BJ (cell line): Measurements from ENCODE around the gene CADM3. TPM values are rescaled to one million over a fixed set of nuclear protein-coding genes. Genes with fewer than 3 reads are reported as not detected.
A peak's percentile ranks its signal among the peaks of the same experiment; 100 is the strongest.

ENCODE experiments used
- CTCF ChIA-PET: fragments of 350-600 bp; formaldehyde crosslinking; extraction: SDS; loops from one replicate; lab custom pipeline; 2021; ENCODE audit warnings: antibody characterized with exemption, inconsistent platforms; lab: Yijun Ruan, JAX
- POLR2A ChIA-PET: fragments of 300-600 bp; sonication (Branson Sonifier 250); formaldehyde crosslinking; extraction: SDS; loops from one replicate; lab custom pipeline; 2021; ENCODE audit warnings: antibody characterized with exemption; lab: Charles Lee
- DNase-seq: peaks from one replicate; pipeline ENCODE4 v3.0.0-alpha.2; 2011; ENCODE audit warnings: low read depth
- H3K27me3 ChIP-seq: 2 replicates; pipeline ENCODE4 v1.6.0; 2011; ENCODE audit warnings: low read length; ENCODE audit not compliant: control insufficient read depth, insufficient read depth
- H3K36me3 ChIP-seq: 2 replicates; pipeline ENCODE4 v1.5.1; 2011; ENCODE audit warnings: low read length; ENCODE audit not compliant: control insufficient read depth, insufficient read depth
- H3K4me3 ChIP-seq: 2 replicates; pipeline ENCODE4 v1.5.1; 2011; ENCODE audit warnings: low read depth, mild to moderate bottlenecking, control low read depth, low read length
- CTCF ChIP-seq: IDR thresholded peaks from 2 replicates; pipeline ENCODE4 v1.5.1; 2011; ENCODE audit warnings: low read depth, mild to moderate bottlenecking, control low read depth, inconsistent platforms, low read length, moderate library complexity; ENCODE audit not compliant: insufficient read depth
- polyA plus RNA-seq: library from polyadenylated mRNA; depleted of rRNA; stranded (reverse); fragments of >200 nt; gene quantifications from 2 replicates; pipeline ENCODE4 v1.2.3, GENCODE V29; 2011

Gene CADM3
- polyA plus RNA-seq, 1 experiment: 0.07 TPM

- no peak for TF ChIP-seq CTCF
- Histone ChIP-seq H3K4me3 (no peak overlapping the region), H3K36me3 (no peaks in the 10 kb centered on the region), H3K27me3 (no peaks in the 10 kb centered on the region; the same call in none of the 2 replicates)
- no peak for DNase-seq
- CTCF ChIA-PET: interaction anchor here (0.7 to 2.0 kb wide), 3 partner anchors 10 to 27 kb away, joined by 3 to 8 read pairs (median 3); no protein-coding TSS in a partner anchor
- POLR2A ChIA-PET: no interaction called here
These were observed 17.0 kb downstream of the CADM3 start for GRCh38 chr1:159188375-159188788.

- H3K27me3 ChIP-seq: no peaks in the 10 kb centered on the region; the same call in none of the 2 replicates
- POLR2A ChIA-PET: no interaction called here
- H3K4me3 ChIP-seq: no peak overlapping the region
- CTCF ChIA-PET: no interaction called here
- no peak for TF ChIP-seq CTCF
- no peak for DNase-seq
- no peaks in the 10 kb centered on the region for H3K36me3 ChIP-seq
These were observed 19.0 kb downstream of the CADM3 start for GRCh38 chr1:159190441-159190840.

- POLR2A ChIA-PET: no interaction called here
- DNase-seq: no peak
- no peak; the same call in 1 of the 2 replicates for TF ChIP-seq CTCF
These were observed 25.1 kb downstream of the CADM3 start for GRCh38 chr1:159196543-159196942.

GRCh38 chr1:159197561-159198557, 26.4 kb downstream of the CADM3 start:
- CTCF ChIA-PET: interaction anchor here (0.6 to 6.3 kb wide), 21 partner anchors 9 to 913 kb away, joined by 3 to 110 read pairs (median 5); partner anchors contain the start of gene DUSP23
- POLR2A ChIA-PET: no interaction called here
- peak; percentile 92 for TF ChIP-seq CTCF
- DNase-seq: peak; percentile 6
- H3K4me3 ChIP-seq: no peak overlapping the region
- no peaks in the 10 kb centered on the region for H3K36me3 ChIP-seq
- no peaks in the 10 kb centered on the region; the same call in 1 of the 2 replicates for H3K27me3 ChIP-seq

More at GRCh38 chr1:159196543-159196942, 25.1 kb downstream of the CADM3 start:
- no peaks in the 10 kb centered on the region for H3K27me3 ChIP-seq
- CTCF ChIA-PET: interaction anchor here (0.6 to 6.3 kb wide), 16 partner anchors 11 to 1175 kb away, joined by 3 to 110 read pairs (median 4); no protein-coding TSS in a partner anchor
- no peak overlapping the region for H3K4me3 ChIP-seq
- H3K36me3 ChIP-seq: no peaks in the 10 kb centered on the region

GRCh38 chr1:159199901-159200300, 28.5 kb downstream of the CADM3 start:
- no peak for TF ChIP-seq CTCF
- no peaks in the 10 kb centered on the region; the same call in 1 of the 2 replicates for H3K27me3 ChIP-seq
- DNase-seq: no peak
- H3K4me3 ChIP-seq: no peak overlapping the region
- ChIA-PET CTCF (interaction anchor here (1.6 kb wide), 1 partner anchor 66 kb away, joined by 3 read pairs; no protein-coding TSS in a partner anchor), POLR2A (no interaction called here)
- no peaks in the 10 kb centered on the region for H3K36me3 ChIP-seq
